ENCODE results near the gene PPP1CA.
A peak's percentile ranks its signal among the peaks of the same experiment; 100 is the strongest.

The PPP1CA gene

GRCh38 chr11:67379061-67380058 lies 22.3 kb downstream of the PPP1CA start:
- no peak for DNase-seq

- DNase-seq: no peak
Measured at GRCh38 chr11:67378544-67378943, 23.1 kb downstream of the PPP1CA start.

- DNase-seq: peak; percentile 46
Measured at GRCh38 chr11:67376873-67377808, 24.5 kb downstream of the PPP1CA start.

- DNase-seq: no peak
Measured at GRCh38 chr11:67376063-67376820, 25.4 kb downstream of the PPP1CA start.

- DNase-seq: no peak
Measured at GRCh38 chr11:67375320-67376055, 26.2 kb downstream of the PPP1CA start.

GRCh38 chr11:67374571-67375281 lies 26.9 kb downstream of the PPP1CA start:
- no peak for DNase-seq

GRCh38 chr11:67373648-67374570 lies 27.7 kb downstream of the PPP1CA start:
- peak; percentile 97 for DNase-seq

GRCh38 chr11:67372993-67373647 lies 28.5 kb downstream of the PPP1CA start, which contains the start of gene CLCF1:
TSS of gene CLCF1 (minus strand) at chr11:67373598. CDS start at chr11:67373539, 59 bp downstream.
- peak; percentile 80 for DNase-seq

GRCh38 chr11:67372321-67372992 lies 29.2 kb downstream of the PPP1CA start:
- no peak for DNase-seq

- no peak for DNase-seq
Measured at GRCh38 chr11:67371911-67372320, 29.7 kb downstream of the PPP1CA start.

- DNase-seq: peak; percentile 78
Measured at GRCh38 chr11:67371189-67371910, 30.3 kb downstream of the PPP1CA start.

- no peak for DNase-seq
Measured at GRCh38 chr11:67370351-67371076, 31.1 kb downstream of the PPP1CA start.

GRCh38 chr11:67369801-67370284 lies 31.8 kb downstream of the PPP1CA start:
- peak; percentile 69 for DNase-seq

GRCh38 chr11:67369275-67369674 lies 32.4 kb downstream of the PPP1CA start:
- DNase-seq: no peak

GRCh38 chr11:67368621-67369020 lies 33.0 kb downstream of the PPP1CA start:
- DNase-seq: no peak

GRCh38 chr11:67367761-67368227 lies 33.9 kb downstream of the PPP1CA start:
- no peak for DNase-seq

Measured in islet precursor cell (in vitro differentiated cells).